ENCODE measurements around the gene C5orf47. TPM values are rescaled to one million over a fixed set of nuclear protein-coding genes. Genes with fewer than 3 reads are reported as not detected.

The C5orf47 gene
- total RNA-seq, 1 donor from 2014 or later: not detected

GRCh38 chr5:173945160-173945559, 43.8 kb upstream of the C5orf47 start:
- peaks cover 31% of the 10 kb centered on the region for H3K36me3 Mint-ChIP-seq
- no peak overlapping the region for H3K27ac Mint-ChIP-seq
- no peak for DNase-seq (ENCODE audit: extremely low spot score, unreplicated experiment)
- no peak for TF ChIP-seq CTCF (conservative IDR thresholded peaks at IDR 0.05)
- H3K9me3 Mint-ChIP-seq: no peaks in the 10 kb centered on the region
- H3K4me3 Mint-ChIP-seq: no peak overlapping the region
- peaks cover 21% of the 10 kb centered on the region for H3K4me1 Mint-ChIP-seq (ENCODE audit: unreplicated experiment)
- no peaks in the 10 kb centered on the region for H3K27me3 Mint-ChIP-seq

GRCh38 chr5:173946323-173946722, 42.6 kb upstream of the C5orf47 start:
- Mint-ChIP-seq H3K27ac (no peak overlapping the region), H3K9me3 (no peaks in the 10 kb centered on the region), H3K4me3 (no peak overlapping the region), H3K27me3 (no peaks in the 10 kb centered on the region), H3K4me1 (ENCODE audit: unreplicated experiment) (peaks cover 21% of the 10 kb centered on the region), H3K36me3 (peaks cover 31% of the 10 kb centered on the region)
- TF ChIP-seq CTCF (conservative IDR thresholded peaks at IDR 0.05): no peak
- DNase-seq (ENCODE audit: extremely low spot score, unreplicated experiment): no peak

- H3K4me1 Mint-ChIP-seq (ENCODE audit: unreplicated experiment): peaks cover 11% of the 10 kb centered on the region
- H3K9me3 Mint-ChIP-seq: no peaks in the 10 kb centered on the region
- H3K27ac Mint-ChIP-seq: no peak overlapping the region
- H3K27me3 Mint-ChIP-seq: no peaks in the 10 kb centered on the region
- no peak for TF ChIP-seq CTCF (conservative IDR thresholded peaks at IDR 0.05)
- DNase-seq (ENCODE audit: extremely low spot score, unreplicated experiment): no peak
- H3K4me3 Mint-ChIP-seq: no peak overlapping the region
- peaks cover 50% of the 10 kb centered on the region for H3K36me3 Mint-ChIP-seq
Observed at GRCh38 chr5:173950829-173951228, 38.1 kb upstream of the C5orf47 start.

GRCh38 chr5:173953528-173954090, 35.4 kb upstream of the C5orf47 start:
- Mint-ChIP-seq H3K4me3 (no peak overlapping the region), H3K27ac (no peak overlapping the region), H3K27me3 (no peaks in the 10 kb centered on the region), H3K36me3 (peaks cover 39% of the 10 kb centered on the region), H3K9me3 (no peaks in the 10 kb centered on the region), H3K4me1 (ENCODE audit: unreplicated experiment) (peaks cover 16% of the 10 kb centered on the region)
- no peak for DNase-seq (ENCODE audit: extremely low spot score, unreplicated experiment)
- no peak for TF ChIP-seq CTCF (conservative IDR thresholded peaks at IDR 0.05)

GRCh38 chr5:173954671-173955521, 34.1 kb upstream of the C5orf47 start:
- Mint-ChIP-seq H3K9me3 (no peaks in the 10 kb centered on the region), H3K4me1 (ENCODE audit: unreplicated experiment) (peaks cover 16% of the 10 kb centered on the region), H3K27ac (peak overlapping the region; percentile 64), H3K36me3 (peaks cover 31% of the 10 kb centered on the region), H3K4me3 (no peak overlapping the region), H3K27me3 (no peaks in the 10 kb centered on the region)
- no peak for TF ChIP-seq CTCF (conservative IDR thresholded peaks at IDR 0.05)
- no peak for DNase-seq (ENCODE audit: extremely low spot score, unreplicated experiment)
